GM18526 (cell line): ENCODE data around the gene SIGLEC6.

Experiments
- POLR2A ChIP-seq: IDR thresholded peaks from 3 replicates; pipeline ENCODE4 v1.6.1; 2011; ENCODE audit not compliant: insufficient read length; ENCODE audit errors: extremely low read depth

SIGLEC6 gene

DNA sequence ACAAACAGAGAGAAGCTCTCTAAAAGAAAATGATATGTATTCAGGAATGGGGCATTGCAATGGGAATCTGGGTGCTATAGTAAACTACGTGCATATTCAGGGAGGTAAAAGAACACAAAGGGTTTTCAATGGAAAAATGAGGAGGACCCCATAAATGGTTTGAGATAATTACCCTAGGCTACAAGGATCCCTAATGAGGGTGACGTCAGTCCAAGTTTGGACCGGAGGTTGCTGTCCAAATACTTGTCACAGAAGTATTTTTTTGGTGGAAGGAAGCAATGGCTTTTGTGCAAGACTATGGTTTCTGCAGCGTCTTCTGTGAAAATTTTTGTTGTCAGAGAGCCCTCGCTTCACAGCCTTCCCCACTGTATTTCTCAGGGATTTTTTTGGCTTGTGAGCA lies 54.1 kb downstream of the SIGLEC6 start:
- TF ChIP-seq POLR2A = no peak

DNA sequence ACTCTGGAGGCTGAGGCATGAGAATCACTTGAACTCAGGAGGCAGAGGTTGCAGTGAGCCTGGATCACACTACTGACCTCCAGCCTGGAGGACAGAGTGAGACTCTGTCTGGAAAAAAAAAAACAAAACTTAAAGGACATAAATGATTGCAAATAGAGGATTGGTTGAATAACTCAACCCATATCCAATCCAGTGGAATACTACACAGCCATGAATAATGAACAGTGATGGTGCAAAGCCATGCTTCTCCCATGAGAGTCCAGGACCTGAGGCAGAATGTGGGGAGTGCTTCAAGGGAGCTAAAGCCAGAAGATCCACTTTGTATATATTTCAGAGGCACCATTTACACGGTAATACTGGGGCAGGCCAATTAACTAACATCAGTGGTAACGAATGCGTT lies 55.3 kb downstream of the SIGLEC6 start:
- TF ChIP-seq POLR2A = no peak

DNA sequence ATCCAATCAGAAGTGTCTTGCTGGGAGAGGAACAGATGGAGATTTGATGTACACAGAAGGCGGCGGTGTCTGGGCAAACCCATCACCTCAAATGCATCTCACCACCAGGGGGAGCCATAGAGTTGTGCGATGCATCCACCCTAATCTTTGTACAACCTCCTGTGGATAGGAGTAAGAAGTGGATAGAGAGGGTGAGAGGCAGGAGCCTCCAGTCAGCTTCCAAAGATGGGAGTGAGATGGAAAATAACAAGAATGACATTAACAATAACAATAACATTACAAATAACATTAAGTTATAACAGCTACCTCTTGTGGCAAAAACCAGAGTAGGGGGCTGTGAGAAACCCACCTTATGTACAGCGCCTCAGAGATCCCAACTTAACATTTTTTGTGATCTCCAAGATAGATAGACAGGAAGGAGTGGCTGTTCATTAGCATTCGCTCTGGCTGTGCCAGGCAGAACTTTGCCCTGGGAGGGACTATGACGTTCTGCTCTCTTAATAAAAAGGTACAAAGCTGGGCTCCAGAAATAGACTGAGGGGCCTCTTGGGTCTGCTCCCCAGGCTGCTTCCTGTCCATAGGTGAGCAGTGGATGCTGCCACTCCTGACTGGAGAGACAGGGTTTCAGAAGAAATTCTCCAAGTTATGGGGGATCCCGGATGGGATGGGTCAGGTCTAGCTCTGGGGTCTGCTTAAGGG lies 58.3 kb downstream of the SIGLEC6 start:
- TF ChIP-seq POLR2A = no peak

DNA sequence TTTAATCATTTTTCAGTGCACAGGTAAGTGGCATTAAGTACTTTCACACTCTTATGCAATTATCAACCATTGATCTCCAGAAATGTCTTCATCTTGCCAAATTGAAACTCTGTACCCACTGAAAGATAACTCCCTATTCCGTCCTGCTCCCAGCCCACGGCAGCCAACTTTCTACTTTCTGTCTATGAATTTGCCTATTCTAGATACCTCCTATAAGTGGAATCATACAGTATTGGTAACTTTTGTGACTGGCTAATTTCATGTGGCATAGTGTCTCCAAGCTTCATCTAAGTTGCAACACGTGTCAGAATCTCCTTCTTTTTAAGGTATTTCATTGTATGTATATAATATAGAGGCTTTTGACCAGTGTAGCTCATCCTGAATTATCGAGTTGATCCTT lies 58.9 kb downstream of the SIGLEC6 start:
- TF ChIP-seq POLR2A = no peak

DNA sequence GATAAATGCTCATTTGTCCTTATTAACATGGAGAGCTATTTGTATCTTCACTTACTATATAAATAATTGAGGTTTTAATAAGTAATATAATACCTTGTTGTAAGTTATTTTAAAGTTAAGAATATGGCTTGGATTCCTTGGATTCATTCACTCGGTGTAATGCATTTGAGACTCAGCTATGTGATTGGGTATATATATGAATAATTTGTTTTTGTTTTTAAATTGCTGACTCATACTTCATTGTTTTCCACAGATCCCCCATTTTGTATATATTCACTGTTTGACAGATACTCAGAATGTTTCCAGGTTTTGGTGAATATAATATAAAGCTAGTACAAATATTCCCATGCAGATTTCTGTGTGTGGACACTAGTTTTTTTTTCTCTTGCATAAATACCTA lies 59.9 kb downstream of the SIGLEC6 start:
- TF ChIP-seq POLR2A = no peak

DNA sequence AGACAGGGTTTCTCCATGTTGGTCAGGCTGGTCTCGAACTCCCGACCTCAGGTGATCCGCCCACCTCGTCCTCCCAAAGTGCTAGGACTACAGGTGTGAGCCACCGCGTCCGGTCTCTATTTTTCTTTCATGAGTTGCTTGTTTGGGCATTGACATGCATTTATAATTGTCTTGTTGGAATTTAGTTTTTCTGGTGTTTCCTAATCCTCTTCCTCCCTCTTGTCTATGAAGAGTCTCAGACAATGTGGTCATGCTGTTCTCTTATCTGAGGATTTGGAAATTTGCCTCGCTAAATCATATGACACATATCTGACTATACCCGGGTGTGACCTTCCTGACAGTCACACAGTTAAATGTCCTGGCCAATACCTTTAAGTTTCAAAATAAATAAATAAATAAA lies 60.5 kb downstream of the SIGLEC6 start:
- TF ChIP-seq POLR2A = no peak

DNA sequence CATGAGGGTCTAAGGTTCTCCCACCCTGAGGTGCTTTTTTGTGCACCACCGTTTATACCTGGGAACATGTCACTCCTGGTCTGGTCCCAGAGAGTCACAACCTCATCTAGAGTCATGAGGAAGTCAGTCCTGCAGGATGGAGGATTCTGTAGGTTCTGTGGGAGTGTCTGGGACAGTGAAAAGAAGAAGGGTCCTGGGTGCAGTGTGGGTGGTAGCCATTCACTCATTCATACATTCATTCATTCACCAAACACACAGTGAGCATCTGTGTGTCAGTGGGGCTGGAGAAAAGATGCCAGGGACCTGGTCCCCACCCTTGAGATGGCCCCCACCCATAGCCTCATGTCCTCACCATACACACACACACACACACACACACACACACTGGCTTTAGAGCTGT lies 61.8 kb downstream of the SIGLEC6 start:
- TF ChIP-seq POLR2A = no peak

DNA sequence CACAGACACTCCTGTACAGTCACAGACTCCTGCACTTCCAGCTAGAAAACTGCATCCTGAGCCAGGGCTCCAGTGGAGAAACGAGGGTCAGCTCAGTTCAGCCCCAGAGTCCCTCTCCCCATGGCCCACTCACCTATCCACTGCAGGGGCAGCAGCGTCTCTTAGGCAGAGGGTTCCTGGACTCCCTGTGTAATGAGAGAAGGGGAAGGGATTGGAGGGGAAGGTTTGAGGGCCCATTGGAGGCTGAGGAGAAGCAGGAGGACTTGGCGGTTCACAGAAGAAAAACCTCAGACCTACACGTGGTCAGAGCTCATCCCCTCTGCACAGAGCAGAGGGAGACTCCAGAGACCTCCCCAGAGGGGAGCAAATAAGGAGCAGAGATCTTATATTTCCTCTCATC lies 62.3 kb downstream of the SIGLEC6 start:
- TF ChIP-seq POLR2A = no peak

DNA sequence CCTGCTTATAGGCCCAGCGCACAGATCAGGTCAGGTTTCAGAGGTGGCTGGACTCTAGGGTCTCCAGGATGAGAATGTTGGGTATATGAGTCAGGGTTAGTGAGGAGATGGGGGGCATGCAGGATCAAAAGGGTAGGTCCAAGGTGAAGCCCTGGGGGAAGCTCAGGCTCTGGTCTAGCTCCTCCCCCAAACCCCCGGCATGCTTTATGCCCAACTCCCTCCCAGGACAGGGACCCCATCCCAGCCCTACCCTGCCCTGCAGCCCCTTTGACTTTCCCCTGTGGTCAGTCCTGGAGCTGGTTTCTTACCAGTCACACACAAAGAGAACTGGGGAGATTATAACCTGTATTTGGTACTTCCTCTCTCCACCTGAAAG lies 62.9 kb downstream of the SIGLEC6 start:
- no peak for TF ChIP-seq POLR2A

DNA sequence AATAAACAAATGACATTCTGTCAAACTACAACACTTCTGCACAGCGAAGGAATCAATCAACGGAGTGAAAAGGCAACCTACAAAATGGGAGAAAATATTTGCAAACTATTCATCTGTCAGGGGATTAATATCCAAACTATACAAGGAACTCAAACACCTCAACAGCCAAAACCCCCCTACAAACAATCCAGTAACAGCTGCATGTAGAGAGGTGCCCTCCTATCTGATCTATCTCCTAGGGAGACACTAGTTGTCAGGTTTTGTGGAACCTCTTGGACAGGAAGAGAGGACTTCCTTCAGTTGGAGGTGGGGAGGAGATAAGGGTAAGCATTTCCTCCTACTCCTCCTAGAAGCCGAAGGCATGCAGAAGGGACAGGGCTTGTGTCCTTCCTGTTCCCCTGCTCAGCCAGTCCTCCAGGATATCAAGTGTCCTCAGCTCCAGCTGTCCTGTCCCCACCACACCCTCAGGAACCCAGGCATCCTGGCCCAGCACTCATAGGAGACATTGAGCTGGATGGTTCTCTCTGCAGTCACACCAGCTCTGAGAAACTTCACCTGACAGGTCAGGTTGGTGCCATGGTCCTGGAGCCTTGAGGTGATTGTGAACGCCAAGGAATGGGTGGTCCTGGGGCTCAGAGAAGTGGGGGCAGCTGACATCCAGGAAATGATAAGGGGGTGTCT lies 63.5 kb downstream of the SIGLEC6 start:
- TF ChIP-seq POLR2A = no peak
